K562 (cell line): ENCODE results near the gene APOC1. TPM values are rescaled to one million over a fixed set of nuclear protein-coding genes. Genes with fewer than 3 reads are reported as not detected.

Experiments
- ATAC-seq: fragments of 200-7000 bp; cut with Tn5 transposase; 3 replicates; pipeline ENCODE4 v1.9.1; 2020; ENCODE audit warnings: moderate library complexity
- BruUV-seq: library from RNA; stranded (reverse); fragments of 400-500 nt; replicated peaks from 2 replicates; lab custom pipeline; 2021; lab: Mats Ljungman, UMichigan
- CTCF ChIA-PET: fragments of 300-600 bp; formaldehyde crosslinking; extraction: SDS; loops from one replicate; lab custom pipeline; 2021; ENCODE audit warnings: low intra/inter-chr PET ratio; lab: Yijun Ruan, JAX
- POLR2A ChIA-PET: fragments of 300-600, 350-650 bp; sonication (Branson Sonifier 250); formaldehyde crosslinking; extraction: SDS; loops from one replicate; lab custom pipeline; 2021; ENCODE audit warnings: antibody characterized with exemption, inconsistent platforms; lab: Yijun Ruan, JAX
- DNase-seq, 4 experiments: peaks; one replicate each; pipeline versions ENCODE4 v3.0.0 to v3.0.0-alpha.2; 2011 to 2018; ENCODE audit warnings: low spot score in 3 of 4, mixed read lengths in 3 of 4; ENCODE audit errors: extremely low read depth in 1 of 4
- FAIRE-seq: peaks from 2 replicates; lab custom pipeline; 2011; peaks lifted over from hg19 to GRCh38; lab: Jason Lieb, UNC
- H2AFZ ChIP-seq: 2 replicates; pipeline ENCODE4 v1.6.0; 2011; ENCODE audit warnings: low read depth, low read length, control low read depth, inconsistent platforms
- H3K27ac ChIP-seq: fragments of 200-600 bp; 3 replicates; pipeline ENCODE4 v1.8.0; 2011; ENCODE audit warnings: low read depth, mild to moderate bottlenecking, control low read depth, inconsistent platforms, low read length, moderate library complexity, mixed read lengths; ENCODE audit errors: extremely low read depth
- H3K27me3 ChIP-seq, 2 experiments: fragments of 300-600 bp in 1 of 2; 2 replicates in 1 of 2; 3 replicates in 1 of 2; pipeline versions ENCODE4 v1.6.0 to v1.8.0; 2011; ENCODE audit warnings: inconsistent platforms in 2 of 2, low read length in 2 of 2, mild to moderate bottlenecking in 1 of 2, mixed read lengths in 1 of 2, moderate library complexity in 1 of 2; ENCODE audit not compliant: control insufficient read depth in 2 of 2, insufficient read depth in 2 of 2
- H3K36me3 ChIP-seq: fragments of 300-600 bp; 3 replicates; pipeline ENCODE4 v1.8.0; 2011; ENCODE audit warnings: mild to moderate bottlenecking, low read length, inconsistent platforms; ENCODE audit not compliant: control insufficient read depth, insufficient read depth
- H3K4me1 ChIP-seq, 2 experiments: fragments of 200-600 bp in 1 of 2; replicated peaks in 1 of 2; 2 replicates in 1 of 2; 3 replicates in 1 of 2; pipeline versions ENCODE4 v1.5.1 to v1.8.0; 2011; ENCODE audit warnings: inconsistent platforms in 2 of 2, low read length in 2 of 2, mild to moderate bottlenecking in 1 of 2, mixed read lengths in 1 of 2, moderate library complexity in 1 of 2; ENCODE audit not compliant: control insufficient read depth in 2 of 2, insufficient read depth in 2 of 2
- H3K4me2 ChIP-seq: 2 replicates; pipeline ENCODE4 v1.6.1; 2011; ENCODE audit warnings: low read length, control low read depth, inconsistent platforms, mixed read lengths; ENCODE audit not compliant: insufficient read depth
- H3K4me3 ChIP-seq: fragments of 200-600 bp; sonication (generic), shearing (Covaris generic); 2 replicates; pipeline ENCODE4 v1.5.1; 2016; ENCODE audit warnings: control low read depth, inconsistent platforms
- H3K79me2 ChIP-seq: fragments of 200-600 bp; 3 replicates; pipeline ENCODE4 v1.8.0; 2011; ENCODE audit warnings: low read length, inconsistent platforms; ENCODE audit not compliant: control insufficient read depth, insufficient read depth
- H3K9ac ChIP-seq, 2 experiments: 2 replicates each; pipeline versions ENCODE4 v1.6.0 to v1.6.1; 2011; ENCODE audit warnings: low read depth in 2 of 2, low read length in 2 of 2, control low read depth in 1 of 2, inconsistent platforms in 1 of 2, mild to moderate bottlenecking in 1 of 2, mixed read lengths in 1 of 2; ENCODE audit not compliant: insufficient read depth in 1 of 2
- H3K9me1 ChIP-seq: one replicate; pipeline ENCODE4 v1.6.0; 2011; ENCODE audit warnings: inconsistent platforms, mild to moderate bottlenecking, low read length, moderate library complexity; ENCODE audit not compliant: control insufficient read depth, insufficient read depth
- H3K9me3 ChIP-seq: replicated peaks from 2 replicates; pipeline ENCODE4 v1.5.1; 2011; ENCODE audit warnings: low read depth, low read length, inconsistent platforms; ENCODE audit not compliant: control insufficient read depth, insufficient read depth
- H4K20me1 ChIP-seq: replicated peaks from 2 replicates; pipeline ENCODE4 v1.6.1; 2011; ENCODE audit warnings: low read length, inconsistent platforms, mixed read lengths; ENCODE audit not compliant: control insufficient read depth, insufficient read depth
- BCL6 ChIP-seq: fragments of 250-450 bp; sonication (Bioruptor Pico); IDR thresholded peaks from 2 replicates; pipeline ENCODE4 v1.4.0; 2020
- DACH1 ChIP-seq: fragments of 450-650 bp; IDR thresholded peaks from 2 replicates; pipeline ENCODE4 v1.6.1; 2018; ENCODE audit not compliant: partially characterized antibody
- HMG20B ChIP-seq: fragments of 250-450 bp; sonication (Bioruptor Pico); IDR thresholded peaks from 2 replicates; pipeline ENCODE4 v1.5.0; 2021; ENCODE audit warnings: mild to moderate bottlenecking
- KLF10 ChIP-seq: fragments of 250-450 bp; sonication (Bioruptor Pico); IDR thresholded peaks from 2 replicates; pipeline ENCODE4 v1.6.1; 2021; ENCODE audit warnings: matching md5 sums
- MTF1 ChIP-seq: fragments of 250-450 bp; sonication (Bioruptor Pico); IDR thresholded peaks from 2 replicates; pipeline ENCODE4 v1.9.0; 2021; ENCODE audit warnings: moderate library complexity, mild to moderate bottlenecking, inconsistent platforms, borderline replicate concordance
- NFIC ChIP-seq: fragments of 450-650 bp; IDR thresholded peaks from 2 replicates; pipeline ENCODE4 v1.6.1; 2017; ENCODE audit warnings: mild to moderate bottlenecking, inconsistent platforms
- POLR2G ChIP-seq: fragments of 200-400 bp; formaldehyde crosslinking; IDR thresholded peaks from 2 replicates; pipeline ENCODE4 v1.6.1; 2017; ENCODE audit warnings: low read depth, mild to moderate bottlenecking, antibody characterized with exemption, low read length, moderate library complexity
- ZNF695 ChIP-seq: fragments of 450-650 bp; formaldehyde crosslinking; IDR thresholded peaks from 2 replicates; pipeline ENCODE4 v1.4.0; 2020; ENCODE audit warnings: mild to moderate bottlenecking, moderate library complexity
- WGBS: fragments of 100-300 bp; shearing (Covaris generic); methylation state at CpG from one replicate; pipeline ENCODE4 v1.1.6; 2016; ENCODE audit warnings: low coverage, mixed read lengths; ENCODE audit not compliant: insufficient coverage; ENCODE audit errors: missing lambda C conversion rate; 5-methylcytosine and 5-hydroxymethylcytosine counted together
- in situ Hi-C: fragments of 300-500 bp; cut with MboI; formaldehyde crosslinking; loops from 4 replicates; pipeline ENCODE4 v1.15.0; 2018; ENCODE audit warnings: inconsistent platforms, mixed read lengths
- intact Hi-C: fragments of 100-400 bp; cut with micrococcal nuclease; formaldehyde crosslinking; loops from 2 replicates; pipeline ENCODE4 v1.14.2; 2022
- polyA plus RNA-seq, 8 experiments: library from polyadenylated mRNA; depleted of rRNA in 4 of 8; stranded (reverse) in 5 of 8; unstranded in 3 of 8; fragments of >200 nt; fragmentation: Nextera tagmentation in 2 of 8; fragmentation: Illumina TruSeq in 1 of 8; extraction: Ambion mirVana in 2 of 8; extraction: Trizol in 1 of 8; gene quantifications; 2 replicates each; pipeline versions ENCODE4 v1.2.1 to v1.2.3, GENCODE V29; 2011 to 2014; ENCODE audit warnings: inconsistent platforms in 1 of 8, missing spikeins in 1 of 8
- total RNA-seq, 7 experiments: library from RNA; depleted of rRNA in 6 of 7; stranded (reverse); fragments of >200 nt in 6 of 7; fragmentation: Illumina TruSeq in 2 of 7; extraction: Trizol in 2 of 7; gene quantifications; 2 replicates each; pipeline versions ENCODE4 v1.2.1 to v1.2.3, GENCODE V29; 2011 to 2021; ENCODE audit warnings: low replicate concordance in 1 of 7
- TF ChIP-seq, protein P1 (sequence below): fragments of 250-450 bp; sonication (Bioruptor Pico); IDR thresholded peaks from 2 replicates; pipeline ENCODE4 v1.8.0; 2022; ENCODE audit warnings: inconsistent platforms, mild to moderate bottlenecking, moderate library complexity, borderline replicate concordance
- TF ChIP-seq, protein P2 (sequence below): fragments of 150-350 bp; IDR thresholded peaks from 2 replicates; pipeline ENCODE4 v1.6.1; 2014; ENCODE audit warnings: low read depth, mild to moderate bottlenecking, low read length, borderline replicate concordance
- TF ChIP-seq, protein P3 (sequence below): fragments of 250-450 bp; sonication (Bioruptor Pico); IDR thresholded peaks from 2 replicates; pipeline ENCODE4 v1.5.0; 2021; ENCODE audit warnings: mild to moderate bottlenecking, moderate library complexity
- TF ChIP-seq, protein P4 (sequence below), 2 experiments: fragments of 450-650 bp in 1 of 2; sonication (generic) in 1 of 2; formaldehyde crosslinking; conservative IDR thresholded peaks; 2 replicates each; pipeline versions ENCODE4 v1.4.0 to v1.8.1; 2020 to 2022; ENCODE audit warnings: mild to moderate bottlenecking in 1 of 2, missing genetic modification reagents in 1 of 2

The APOC1 gene
- total and polyA plus RNA-seq, 9 of the 15 experiments (the other 6 are each of a cell fraction or from before 2014, with no cell fraction given), result 115 to 408 (median 220) TPM

DNA sequence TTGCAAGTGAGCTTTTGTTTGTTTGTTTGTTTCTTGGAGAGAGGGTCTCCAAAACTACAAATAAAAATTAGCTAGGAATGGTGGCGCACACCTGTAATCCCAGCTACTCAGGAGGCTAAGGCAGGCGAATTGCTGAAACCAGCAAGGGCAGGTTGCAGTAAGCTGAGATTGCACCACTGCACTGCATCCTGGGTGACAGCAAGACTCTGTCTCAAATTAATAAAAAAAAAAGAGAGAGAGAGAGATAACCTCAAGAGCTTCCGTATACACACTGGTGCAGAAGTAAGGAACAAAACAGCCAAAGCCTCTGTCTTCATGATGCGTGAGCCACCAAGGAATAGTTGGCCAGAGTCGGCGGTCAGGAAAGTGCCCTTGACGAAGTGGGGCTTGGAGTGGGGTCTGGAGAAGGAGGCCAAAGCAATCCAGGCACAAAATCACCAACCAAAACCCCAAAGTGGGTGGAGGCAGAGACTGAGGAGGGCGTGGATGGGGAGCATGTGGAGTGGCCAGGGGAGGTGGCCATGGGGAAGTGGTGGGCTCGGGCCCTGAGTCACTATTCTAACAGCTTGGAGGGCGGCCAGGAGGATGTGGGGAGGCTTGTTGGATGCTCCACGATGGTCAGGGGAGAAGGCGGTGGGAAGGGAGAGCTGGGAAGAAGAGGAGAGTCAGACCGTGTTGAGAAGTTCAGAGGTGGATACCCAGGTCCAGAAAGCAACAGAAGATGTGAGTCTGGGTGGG, 44.5 kb upstream of the APOC1 start:
- H3K9me3 ChIP-seq, result no peaks in the 10 kb centered on the region
- no peaks in the 10 kb centered on the region for H3K79me2 ChIP-seq
- ATAC-seq (no peak), DNase-seq (peak in 1 of 4 experiments; percentile 7), FAIRE-seq (no peak)
- no peak overlapping the region for H3K4me2 ChIP-seq
- peaks cover 0 to 11% of the 10 kb centered on the region in 2 experiments; a peak in 2 of 5 replicates for H3K4me1 ChIP-seq
- H3K9me1 ChIP-seq, result no peaks in the 10 kb centered on the region
- peaks cover 62% of the 10 kb centered on the region for H3K36me3 ChIP-seq
- no TSS peak for BruUV-seq
- H3K9ac ChIP-seq, result no peak overlapping the region
- no peak overlapping the region for H3K4me3 ChIP-seq
- intact Hi-C loops, result no loop called here
- CTCF ChIA-PET, result no interaction called here
- no peak overlapping the region for H3K27ac ChIP-seq
- H3K27me3 ChIP-seq, result no peaks in the 10 kb centered on the region
- WGBS, result 69% methylated on average over 13 of the region's 13 CpGs
- in situ Hi-C loops, result no loop called here
- no peak overlapping the region for H2AFZ ChIP-seq
- POLR2A ChIA-PET, result interaction anchor here (0.8 to 1.2 kb wide), 4 partner anchors 12 to 253 kb away, joined by 3 to 4 read pairs (median 4); no protein-coding TSS in a partner anchor
- no peaks in the 10 kb centered on the region for H4K20me1 ChIP-seq
- TF ChIP-seq DACH1 (no peak), BCL6 (CRISPR knock-in tag) (no peak), ZNF695 (CRISPR knock-in tag) (no peak), POLR2G (peak; percentile 40; the same call in 1 of the 2 replicates), MTF1 (CRISPR knock-in tag) (no peak), HMG20B (CRISPR knock-in tag) (no peak), NFIC (0 out of 2 replicates have a peak, but pooled peaks have one; percentile 7), KLF10 (no peak)
- TF ChIP-seq, protein P1, sequence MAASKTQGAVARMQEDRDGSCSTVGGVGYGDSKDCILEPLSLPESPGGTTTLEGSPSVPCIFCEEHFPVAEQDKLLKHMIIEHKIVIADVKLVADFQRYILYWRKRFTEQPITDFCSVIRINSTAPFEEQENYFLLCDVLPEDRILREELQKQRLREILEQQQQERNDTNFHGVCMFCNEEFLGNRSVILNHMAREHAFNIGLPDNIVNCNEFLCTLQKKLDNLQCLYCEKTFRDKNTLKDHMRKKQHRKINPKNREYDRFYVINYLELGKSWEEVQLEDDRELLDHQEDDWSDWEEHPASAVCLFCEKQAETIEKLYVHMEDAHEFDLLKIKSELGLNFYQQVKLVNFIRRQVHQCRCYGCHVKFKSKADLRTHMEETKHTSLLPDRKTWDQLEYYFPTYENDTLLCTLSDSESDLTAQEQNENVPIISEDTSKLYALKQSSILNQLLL (CRISPR knock-in tag), result no peak
- TF ChIP-seq, protein P2, sequence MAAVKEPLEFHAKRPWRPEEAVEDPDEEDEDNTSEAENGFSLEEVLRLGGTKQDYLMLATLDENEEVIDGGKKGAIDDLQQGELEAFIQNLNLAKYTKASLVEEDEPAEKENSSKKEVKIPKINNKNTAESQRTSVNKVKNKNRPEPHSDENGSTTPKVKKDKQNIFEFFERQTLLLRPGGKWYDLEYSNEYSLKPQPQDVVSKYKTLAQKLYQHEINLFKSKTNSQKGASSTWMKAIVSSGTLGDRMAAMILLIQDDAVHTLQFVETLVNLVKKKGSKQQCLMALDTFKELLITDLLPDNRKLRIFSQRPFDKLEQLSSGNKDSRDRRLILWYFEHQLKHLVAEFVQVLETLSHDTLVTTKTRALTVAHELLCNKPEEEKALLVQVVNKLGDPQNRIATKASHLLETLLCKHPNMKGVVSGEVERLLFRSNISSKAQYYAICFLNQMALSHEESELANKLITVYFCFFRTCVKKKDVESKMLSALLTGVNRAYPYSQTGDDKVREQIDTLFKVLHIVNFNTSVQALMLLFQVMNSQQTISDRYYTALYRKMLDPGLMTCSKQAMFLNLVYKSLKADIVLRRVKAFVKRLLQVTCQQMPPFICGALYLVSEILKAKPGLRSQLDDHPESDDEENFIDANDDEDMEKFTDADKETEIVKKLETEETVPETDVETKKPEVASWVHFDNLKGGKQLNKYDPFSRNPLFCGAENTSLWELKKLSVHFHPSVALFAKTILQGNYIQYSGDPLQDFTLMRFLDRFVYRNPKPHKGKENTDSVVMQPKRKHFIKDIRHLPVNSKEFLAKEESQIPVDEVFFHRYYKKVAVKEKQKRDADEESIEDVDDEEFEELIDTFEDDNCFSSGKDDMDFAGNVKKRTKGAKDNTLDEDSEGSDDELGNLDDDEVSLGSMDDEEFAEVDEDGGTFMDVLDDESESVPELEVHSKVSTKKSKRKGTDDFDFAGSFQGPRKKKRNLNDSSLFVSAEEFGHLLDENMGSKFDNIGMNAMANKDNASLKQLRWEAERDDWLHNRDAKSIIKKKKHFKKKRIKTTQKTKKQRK, result no peak
- TF ChIP-seq, protein P3, sequence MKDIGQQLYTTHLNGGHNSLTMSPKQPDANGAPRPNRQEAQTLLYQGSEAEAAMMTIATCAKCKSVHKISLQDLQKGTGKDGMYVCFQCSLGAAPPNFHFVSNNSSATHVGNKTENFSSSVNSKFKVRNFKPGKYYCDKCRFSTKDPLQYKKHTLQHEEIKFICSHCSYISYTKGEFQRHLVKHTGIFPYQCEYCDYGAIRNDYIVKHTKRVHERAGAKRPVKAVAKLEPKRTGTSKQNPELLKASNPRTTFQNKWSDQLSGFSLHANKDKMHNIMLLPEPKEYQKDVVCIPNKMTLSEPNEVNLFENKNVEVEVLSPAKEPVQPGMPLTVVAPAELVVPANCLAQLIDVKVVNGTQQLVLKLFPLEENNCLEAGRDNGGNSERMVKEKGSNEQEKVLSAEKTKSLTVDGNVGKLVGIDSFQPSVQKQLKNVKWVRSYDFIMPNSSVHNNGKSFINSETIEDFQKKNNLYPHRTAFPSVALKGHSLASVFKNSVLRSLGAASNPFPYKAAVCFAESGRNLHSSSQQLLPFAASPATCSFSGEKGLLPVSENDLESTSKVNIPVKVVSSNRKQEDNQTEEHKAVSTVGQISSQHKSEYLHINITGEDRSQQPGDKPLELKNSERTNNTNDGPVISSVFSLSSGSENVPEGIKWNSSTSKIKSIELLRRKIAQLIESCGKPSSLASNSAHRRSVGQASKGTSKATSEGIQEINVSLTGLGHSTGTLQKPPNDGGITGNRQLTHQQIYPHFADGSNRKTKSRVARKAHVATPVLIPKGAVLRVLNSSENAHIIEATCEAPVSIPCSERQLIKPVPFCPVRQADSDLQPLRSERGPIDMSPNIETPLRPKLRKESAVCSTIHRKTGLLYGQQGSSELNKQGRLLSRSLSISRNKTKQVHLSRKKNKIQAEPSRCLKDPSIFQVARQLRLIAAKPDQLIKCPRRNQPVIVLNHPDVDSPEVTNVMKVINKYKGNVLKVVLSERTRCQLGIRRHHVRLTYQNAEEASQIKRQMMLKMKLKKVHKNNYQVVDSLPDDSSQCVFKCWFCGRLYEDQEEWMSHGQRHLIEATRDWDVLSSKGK, result no peak
- TF ChIP-seq, protein P4, sequence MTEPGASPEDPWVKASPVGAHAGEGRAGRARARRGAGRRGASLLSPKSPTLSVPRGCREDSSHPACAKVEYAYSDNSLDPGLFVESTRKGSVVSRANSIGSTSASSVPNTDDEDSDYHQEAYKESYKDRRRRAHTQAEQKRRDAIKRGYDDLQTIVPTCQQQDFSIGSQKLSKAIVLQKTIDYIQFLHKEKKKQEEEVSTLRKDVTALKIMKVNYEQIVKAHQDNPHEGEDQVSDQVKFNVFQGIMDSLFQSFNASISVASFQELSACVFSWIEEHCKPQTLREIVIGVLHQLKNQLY (CRISPR knock-in tag; conservative IDR thresholded peaks at IDR 0.05), result no peak
